HG03095 (cell line): ENCODE data around the gene POU5F1.
"Not testable (repeated sequence)": the region's sequence is repeated elsewhere in the genome, so short reads cannot be mapped to it uniquely, and the experiment has no call there.

Source experiments
- ATAC-seq: cut with Tn5 transposase; IDR thresholded peaks from one replicate; pipeline ENCODE4 v1.9.1; 2021; ENCODE audit warnings: moderate library complexity; ENCODE audit not compliant: unreplicated experiment

Gene POU5F1

DNA sequence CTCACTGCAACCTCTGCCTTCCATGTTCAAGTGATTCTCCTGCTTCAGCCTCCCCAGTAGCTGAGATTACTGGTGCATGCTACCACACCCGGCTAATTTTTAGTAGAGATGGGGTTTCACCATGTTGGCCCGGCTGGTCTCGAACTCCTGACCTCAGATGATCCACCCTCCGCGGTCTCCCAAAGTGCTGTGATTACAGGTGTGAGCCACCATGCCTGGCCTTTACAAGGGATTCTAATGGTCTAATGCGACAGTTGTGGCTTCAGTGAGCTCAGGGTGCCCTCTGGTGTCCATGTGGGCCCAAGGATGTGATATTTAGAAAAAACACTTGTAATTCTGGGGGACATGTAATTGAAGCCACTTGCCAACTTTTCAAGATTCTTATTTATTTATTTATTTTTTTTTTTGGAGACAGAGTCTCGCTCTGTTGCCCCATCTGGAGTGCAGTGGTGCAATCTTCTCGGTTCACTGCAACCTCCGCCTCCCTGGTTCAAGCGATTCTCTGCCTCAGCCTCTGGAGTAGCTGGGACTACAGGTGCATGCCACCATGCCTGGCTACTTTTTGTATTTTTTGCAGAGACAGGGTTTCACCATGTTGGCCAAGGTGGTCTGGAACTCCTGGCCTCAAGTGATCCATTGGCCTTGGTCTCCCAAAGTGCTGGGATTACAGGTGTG is 22.1 kb upstream of the POU5F1 start:
- ATAC-seq = not testable (repeated sequence)

DNA sequence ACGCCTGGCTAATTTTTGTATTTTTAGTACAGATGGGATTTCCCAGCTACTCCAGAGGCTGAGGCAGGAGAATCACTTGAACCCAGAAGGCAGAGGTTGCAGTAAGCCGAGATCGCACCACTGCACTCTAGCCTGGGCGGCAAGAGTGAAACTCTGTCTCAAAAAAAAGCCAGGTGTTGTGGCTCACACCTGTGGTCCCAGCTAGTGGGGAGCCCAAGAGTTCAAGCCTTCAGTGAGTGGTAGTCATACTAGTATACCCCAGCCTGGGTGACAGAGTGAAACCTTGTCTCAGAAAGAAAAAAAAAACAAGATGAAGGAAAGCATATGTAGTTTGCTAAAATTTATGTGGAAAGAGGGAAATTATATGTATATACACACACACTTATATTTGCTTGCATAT is 20.0 kb upstream of the POU5F1 start:
- ATAC-seq = no peak

DNA sequence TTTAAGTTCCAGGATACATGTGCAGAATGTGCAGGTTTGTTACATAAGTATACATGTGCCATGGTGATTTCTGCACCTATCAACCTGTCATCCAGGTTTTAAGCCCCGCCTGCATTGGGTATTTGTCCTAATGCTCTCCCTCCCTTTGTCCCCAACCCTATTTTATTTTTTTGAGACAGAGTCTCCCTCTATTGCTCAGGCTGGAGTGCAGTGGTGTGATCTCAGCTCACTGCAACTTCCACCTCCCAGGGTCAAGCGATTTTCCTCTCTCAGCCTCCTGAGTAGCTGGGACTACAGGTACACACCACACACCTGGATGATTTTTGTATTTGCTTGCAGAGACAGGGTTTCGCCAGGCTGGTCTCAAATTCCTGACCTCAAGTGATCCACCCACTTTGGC is 18.7 kb upstream of the POU5F1 start:
- not testable (repeated sequence) for ATAC-seq

DNA sequence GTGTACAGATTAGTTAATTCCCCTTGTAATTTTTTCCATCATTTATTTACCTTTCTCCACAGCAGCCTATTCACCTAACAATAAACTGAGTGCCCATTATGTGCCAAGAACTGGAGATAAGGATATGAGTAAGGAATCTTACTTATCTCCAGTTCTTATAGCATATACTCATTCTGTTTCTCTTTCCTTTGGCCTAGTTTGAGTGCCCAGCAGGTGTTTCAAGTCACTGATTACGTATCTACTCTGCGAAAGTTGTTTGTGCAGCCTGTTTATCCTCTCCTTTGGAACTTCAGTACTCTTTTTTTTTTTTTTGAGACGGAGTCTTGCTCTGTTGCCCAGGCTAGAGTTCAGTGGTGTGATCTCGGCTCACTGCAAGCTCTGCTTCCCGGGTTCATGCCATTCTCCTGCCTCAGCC is 17.3 kb upstream of the POU5F1 start:
- ATAC-seq = no peak

DNA sequence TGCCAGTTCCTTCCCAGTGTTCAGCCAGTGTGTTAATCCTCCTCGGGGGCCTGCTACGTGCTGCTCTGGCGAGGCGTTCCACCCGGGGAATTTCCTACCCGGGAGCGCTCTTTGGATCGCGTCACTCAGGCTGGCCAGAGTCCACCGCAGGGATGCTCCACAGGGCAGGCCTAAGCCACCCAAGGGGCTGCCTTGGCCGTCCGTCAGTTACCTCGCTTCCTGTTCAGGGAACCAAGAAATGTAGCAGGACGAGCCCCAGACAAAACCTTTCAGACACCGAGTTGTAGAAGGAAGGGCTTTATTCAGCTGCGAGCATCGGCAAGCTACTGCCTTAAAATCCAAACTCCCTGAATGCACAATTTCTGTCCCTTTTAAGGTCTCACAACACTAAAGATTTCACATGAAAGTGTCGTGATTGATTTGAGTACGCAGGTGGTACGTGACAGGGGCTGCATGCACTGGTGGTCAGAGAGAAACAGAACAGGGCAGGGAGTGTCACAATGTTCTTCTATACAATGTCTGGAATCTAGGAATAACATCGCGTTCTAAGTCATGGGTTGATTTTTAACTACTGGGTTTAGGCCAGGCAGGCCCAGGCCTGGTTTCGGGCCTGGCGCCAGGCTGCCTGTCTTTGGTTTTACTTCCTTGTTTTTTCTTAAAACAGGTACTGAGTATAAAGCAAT is 15.7 kb upstream of the POU5F1 start:
- ATAC-seq = no peak

DNA sequence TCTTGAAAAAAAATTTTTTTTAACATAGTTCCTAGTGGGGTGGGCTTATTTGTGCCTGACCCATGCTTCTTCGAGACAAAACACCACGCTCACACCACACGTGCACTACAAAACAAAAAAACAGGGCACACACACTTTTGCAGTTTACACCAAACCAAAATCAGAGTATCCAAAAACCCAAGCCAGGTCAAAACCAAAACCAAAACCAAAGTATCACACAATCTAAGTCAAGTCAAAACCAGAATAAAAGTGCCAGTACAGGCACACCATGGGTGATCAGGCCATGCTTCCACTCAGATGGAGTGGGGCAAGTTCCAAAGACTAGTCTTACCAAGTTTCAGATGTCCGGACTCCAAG is 15.2 kb upstream of the POU5F1 start:
- ATAC-seq = not testable (repeated sequence)

DNA sequence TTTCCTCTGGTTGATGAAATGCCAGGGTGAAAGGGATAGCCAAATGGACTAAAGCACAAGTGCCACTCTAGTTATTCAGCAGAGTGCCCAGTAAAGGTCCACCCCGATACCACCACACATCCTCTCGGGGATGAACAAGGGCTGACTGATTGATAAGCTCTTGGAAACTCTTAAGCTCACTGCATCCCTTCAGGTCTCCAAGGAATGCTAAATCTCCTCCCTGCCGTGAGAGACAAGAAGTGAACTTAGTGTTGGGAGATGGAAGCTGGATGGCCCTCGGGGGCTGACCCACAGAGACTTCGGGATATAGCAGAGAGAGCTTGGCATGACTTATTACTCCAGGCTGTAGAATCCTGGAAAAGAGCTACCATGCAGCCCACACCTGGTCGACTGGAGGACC is 13.4 kb upstream of the POU5F1 start:
- not testable (repeated sequence) for ATAC-seq

DNA sequence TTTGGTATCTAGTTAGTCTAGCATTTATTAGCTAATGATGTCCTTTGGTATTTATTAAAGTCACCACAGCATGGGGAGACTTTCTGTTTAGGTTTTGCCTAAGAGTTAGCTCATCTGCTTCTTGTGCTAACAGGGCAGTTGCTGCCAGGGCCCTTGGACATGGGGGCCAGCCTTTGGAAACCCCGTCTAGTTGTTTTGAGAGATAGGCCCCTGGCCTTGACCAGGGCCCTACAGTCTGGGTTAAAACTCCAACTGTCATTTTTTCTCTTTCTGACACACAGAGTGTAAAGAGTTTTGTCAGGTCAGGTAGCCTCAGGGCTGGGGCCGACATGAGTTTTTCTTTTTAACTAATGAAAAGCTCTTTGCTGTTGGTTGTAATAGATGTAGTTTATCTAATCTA is 12.8 kb upstream of the POU5F1 start:
- ATAC-seq = not testable (repeated sequence)

DNA sequence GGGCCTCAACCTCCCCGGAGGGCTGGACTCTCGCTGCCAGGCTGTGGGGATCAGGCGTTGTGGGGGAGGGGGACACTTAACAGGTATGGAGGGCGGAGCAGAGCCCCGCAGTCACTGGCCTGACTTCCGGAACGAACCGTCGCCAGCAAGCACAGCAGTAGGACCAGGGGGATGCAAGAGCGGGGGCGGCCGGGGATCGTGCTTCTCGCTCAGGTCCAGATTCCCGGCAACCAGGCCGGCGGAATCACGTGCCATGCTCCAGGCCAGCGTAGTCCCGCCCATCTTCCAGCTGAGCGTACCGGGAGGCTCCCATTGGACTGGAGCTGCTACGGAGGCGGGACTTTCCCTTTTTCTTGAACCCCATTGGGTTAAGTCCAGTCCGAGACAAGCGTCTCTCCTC is 10.0 kb upstream of the POU5F1 start:
- ATAC-seq = no peak

DNA sequence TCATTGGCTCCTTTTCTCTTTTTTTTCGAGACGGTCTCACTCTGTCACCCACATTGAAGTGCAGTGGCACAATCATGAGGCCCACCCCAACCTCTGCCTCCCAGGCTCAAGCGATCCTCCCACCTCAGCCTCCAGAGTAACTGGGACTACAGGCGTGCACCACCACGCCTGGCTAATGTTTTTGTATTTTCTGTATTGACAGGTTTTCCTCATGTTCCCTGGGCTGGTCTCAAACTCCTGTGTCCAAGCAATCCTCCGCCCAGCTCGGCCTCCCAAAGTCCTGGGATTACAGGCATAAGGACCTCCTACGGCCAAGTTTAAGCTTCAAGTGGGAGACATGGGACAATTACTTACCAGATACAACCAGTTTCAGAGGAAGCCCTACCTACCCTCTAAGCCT is 9.4 kb upstream of the POU5F1 start:
- ATAC-seq = no peak

DNA sequence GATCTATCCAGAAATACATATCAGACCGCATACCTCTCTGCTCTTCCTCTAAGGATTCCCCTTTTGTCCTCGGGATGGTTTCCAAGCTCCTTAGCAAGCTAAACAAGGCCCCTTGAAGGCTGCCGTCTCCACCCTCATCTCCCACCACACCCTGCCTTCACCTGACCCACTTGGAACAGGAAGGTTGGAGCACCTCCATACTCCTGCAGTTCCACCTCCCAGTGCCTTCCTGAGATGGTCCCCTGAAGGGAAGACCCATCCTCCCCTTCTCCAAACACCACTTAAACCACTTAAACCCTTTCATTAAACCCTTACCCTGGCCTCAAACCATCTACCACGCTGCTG is 8.5 kb upstream of the POU5F1 start:
- ATAC-seq = no peak

DNA sequence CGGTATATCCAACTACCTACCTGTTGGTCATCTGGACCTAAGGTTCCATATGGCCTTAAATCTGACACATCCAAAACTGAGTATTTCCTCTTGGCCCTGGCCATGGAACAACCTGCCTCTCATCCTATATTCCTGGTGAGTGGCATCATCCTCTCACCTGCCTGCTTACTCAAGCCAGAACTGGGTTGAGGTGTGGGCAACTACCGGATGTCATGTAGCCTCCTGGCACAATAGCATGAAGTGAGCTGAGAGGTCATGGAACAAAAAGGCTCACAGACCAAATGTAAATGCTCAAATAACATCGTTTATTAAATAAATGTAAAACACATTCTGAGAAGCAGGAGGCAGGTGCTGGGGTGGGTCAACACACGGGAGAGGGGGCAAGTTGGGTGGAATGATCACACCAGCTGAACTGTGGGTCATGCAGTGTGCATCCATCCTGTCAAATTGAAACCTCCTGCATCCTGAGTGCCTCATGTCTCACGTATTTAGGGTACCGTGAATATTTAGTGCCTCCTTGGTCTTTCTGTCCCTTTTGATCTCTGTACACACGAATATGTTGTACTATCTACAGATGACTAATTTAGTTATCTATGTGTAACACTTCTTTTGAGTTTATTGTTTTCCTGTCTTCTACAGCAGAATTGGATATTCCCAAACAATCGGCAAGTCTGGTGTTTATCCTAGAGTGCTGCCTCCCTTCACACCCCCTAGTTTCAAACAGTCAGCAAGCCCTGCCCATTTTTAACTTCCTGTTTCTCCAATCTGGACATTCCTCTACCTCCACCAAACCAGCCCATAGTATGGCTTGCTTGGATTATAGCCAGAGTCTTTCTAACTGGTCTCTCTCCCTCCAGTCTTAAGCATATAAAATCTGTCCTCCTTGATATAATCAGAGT is 7.9 kb upstream of the POU5F1 start:
- no peak for ATAC-seq

DNA sequence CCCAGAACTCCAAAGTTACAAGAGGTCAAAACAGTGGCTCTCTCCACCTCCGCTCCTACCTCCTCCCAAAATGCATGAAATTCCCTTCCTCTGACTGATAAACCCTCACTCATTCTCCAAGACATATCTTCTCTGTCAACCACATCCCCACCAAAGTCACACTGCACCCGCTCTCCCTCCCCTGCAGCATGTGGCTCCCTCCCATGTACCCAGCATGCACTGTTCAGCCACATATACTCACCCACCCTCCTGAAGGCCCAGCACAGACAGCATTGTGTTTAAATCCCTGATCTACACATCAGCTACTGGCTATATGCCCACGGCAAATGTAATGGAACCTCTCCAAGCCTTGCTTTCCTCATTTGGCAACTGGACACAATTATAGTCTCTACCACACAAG is 5.5 kb upstream of the POU5F1 start:
- ATAC-seq = no peak

DNA sequence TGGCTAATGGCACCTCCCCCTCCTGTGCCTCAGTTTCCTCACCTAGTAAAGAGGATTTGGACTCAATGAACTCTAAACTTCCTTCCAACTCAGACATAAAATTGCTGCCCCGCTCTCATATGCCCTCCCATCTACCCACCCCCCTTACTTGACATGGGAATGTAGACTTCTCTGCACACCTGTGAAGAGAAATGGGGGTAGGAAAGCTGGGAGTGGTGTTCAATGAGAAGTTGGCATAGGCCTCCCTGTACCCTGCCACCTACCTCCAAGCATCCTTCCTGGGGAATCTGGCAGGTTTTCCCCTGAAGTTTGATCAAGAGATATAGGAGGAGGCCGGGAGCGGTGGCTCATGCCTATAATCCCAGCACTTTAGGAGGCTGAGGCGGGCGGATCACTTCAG is 3.9 kb upstream of the POU5F1 start:
- no peak for ATAC-seq

DNA sequence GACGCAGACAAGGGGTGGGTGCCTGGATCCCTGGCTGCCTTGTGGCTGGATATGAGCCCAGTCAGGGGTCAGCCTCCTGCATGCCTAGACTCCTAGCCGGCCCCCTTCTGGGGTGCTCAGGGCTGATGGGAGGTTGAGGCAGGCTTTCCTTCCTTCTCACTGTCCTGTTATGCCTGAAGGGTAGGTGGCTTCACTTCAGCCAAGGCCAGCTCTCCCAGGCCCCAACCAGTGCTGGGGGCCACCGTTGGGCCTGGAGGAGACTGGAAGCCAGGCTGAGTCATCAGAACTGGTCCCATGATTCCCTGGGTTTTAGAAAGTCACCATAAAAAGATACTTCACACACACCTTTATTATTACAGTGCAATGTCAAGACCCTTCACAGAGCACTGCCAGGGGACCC is 2.9 kb upstream of the POU5F1 start:
- no peak for ATAC-seq

DNA sequence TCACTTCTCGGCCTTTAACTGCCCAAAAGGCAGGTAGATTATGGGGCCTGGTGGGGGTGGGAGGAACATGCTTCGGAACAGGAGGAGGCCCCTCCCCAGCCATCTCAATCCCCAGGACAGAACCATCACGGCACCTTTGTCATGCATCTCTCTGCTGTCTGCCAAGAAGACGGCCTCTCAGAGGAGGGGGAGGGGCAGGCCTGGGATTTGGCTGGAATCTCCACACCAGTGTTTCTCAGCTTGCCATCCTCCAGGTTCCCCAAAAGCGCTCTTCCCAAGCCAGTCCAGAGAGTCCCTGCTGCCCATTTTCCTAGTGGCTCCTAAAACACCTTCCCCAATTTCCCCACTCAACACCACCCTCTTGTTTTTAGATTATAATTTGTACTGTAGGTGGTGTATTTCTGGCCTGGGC is 2.5 kb upstream of the POU5F1 start:
- no peak for ATAC-seq

DNA sequence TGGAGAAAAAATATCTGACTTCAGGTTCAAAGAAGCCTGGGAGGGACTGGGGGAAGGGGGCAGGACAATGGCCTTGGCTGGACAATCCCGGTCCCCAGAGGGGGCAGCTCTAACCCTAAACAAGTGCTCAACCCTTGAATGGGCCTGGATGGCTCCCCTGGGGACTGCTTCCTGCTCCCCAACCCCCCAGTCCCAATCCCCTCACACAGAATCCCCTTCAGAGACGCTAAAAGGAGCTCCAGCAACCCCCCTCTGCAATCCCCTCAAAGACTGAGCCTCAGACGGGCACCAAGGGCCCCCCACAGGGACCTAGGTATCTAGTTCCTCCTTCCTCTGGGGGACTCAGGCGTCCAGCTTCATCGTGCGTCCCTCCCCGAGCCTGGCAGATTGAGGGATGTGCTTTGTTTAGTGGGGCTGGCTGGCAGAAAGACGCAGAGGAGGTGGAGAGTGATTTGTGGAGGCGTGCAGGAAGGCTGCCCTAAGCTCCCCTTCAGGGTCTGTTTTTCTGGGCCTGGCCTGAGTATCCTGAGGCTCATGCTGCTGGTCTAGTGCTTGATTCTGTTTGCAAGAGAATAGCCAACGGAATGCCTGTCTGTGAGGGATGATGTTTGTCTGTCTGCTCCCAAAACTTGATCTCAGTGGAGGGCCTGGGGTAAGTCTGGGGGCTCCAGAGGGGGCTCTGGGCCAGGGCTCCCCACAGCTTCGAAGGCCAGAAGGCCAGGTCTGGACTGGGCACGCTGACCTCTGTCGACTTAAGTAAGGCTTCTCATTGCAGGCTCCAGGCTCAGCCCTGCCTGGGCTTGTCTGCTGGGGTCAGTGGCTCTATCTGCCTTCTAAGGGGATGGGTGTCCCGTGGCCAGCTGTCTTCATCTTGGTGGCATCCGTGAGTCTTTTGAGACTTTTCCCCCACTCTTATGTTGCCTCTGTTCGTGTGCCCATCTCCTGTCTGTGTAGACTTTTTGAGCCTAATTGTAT is 1.7 kb upstream of the POU5F1 start:
- ATAC-seq = no peak

DNA sequence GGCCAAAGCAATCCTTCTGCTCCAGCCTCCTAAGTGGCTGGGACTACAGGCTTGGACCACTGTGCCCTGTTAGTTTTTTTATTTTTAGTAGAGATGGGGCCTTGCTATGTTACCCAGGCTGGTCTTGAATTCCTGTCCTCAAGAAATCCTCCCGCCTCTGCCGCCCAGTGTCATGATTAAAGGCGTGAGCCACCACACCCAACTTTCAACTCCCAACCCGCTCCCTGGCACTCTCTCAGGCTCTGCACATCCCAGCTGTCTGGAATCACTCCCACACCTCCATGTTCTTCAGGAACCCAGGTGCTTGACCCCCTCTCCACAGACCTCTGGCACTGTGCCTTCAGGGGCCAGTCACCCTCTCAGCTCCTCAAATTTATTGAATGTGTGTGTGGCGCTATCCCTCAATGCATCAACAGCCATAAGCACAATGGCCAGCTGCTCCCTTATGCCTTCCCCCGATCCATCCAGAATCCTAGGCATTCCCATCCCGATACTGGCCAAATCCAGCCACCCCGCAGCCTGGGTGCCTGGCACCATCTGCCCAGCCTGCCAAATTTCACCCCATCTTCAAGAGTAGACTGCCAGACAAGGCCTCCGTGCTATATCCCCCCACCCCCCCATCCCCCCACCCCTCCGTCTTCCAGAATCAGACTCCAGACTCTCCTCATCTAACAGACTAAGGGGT is 647 bp upstream of the POU5F1 start:
- no peak for ATAC-seq

DNA sequence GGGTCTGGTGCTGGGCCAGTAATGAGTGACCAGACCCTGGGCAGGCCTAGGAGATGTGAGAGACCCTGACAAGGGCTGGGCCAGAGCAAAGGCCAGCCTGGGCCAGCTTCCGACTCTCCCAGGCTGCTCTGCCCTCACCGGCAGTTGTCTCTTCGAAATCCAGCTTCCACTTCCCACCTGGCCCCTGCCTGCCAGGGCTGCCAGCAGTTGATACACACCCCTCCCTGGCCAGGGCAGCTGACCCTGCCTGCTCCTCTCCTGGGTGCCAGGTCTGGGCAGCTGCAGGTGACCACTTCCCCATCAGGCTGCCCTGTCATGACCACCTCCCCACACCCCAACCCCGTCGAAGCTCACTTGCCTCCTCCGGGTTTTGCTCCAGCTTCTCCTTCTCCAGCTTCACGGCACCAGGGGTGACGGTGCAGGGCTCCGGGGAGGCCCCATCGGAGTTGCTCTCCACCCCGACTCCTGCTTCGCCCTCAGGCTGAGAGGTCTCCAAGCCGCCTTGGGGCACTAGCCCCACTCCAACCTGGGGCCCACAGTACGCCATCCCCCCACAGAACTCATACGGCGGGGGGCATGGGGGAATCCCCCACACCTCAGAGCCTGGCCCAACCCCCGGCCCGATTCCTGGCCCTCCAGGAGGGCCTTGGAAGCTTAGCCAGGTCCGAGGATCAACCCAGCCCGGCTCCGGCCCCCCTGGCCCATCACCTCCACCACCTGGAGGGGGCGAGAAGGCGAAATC is 453 bp downstream of the POU5F1 start:
- ATAC-seq = not testable (repeated sequence)
